Measurements from ENCODE around the gene CCND2. TPM values are rescaled to one million over a fixed set of nuclear protein-coding genes. Genes with fewer than 3 reads are reported as not detected.

The CCND2 gene
- total and polyA plus RNA-seq, 7 donors, result 7.8 to 178 (median 98.7) TPM

- no peak for TF ChIP-seq EP300 (IDR thresholded peaks at IDR 0.05)
- peaks cover 0 to 76% (median 74%) of the 10 kb centered on the region in 4 donors for H3K4me1 ChIP-seq
- H3K27ac ChIP-seq, result peak overlapping the region; percentile 23 to 99 (median 95)
- WGBS, 2 donors, result 12 to 24% methylated on average over 6 of the region's 6 CpGs
- H3K4me3 ChIP-seq, result peak overlapping the region in 1 of 4 donors; percentile 91
- H3K27me3 ChIP-seq, result no peaks in the 10 kb centered on the region
- intact Hi-C loops (cut with DNase I), result loop anchor here (1.0 to 10.0 kb wide), 5 partner anchors 170 to 1202 kb away; partner anchors contain the start of gene TSPAN9
- H3K9me3 ChIP-seq, result no peaks in the 10 kb centered on the region
- no peak for DNase-seq
- peaks cover 0 to 54% (median 10%) of the 10 kb centered on the region in 4 donors for H3K36me3 ChIP-seq
Observed at GRCh38 chr12:4277205-4277543, 3.6 kb downstream of the CCND2 start.

GRCh38 chr12:4277857-4278256 lies 4.3 kb downstream of the CCND2 start:
- 30 to 66% methylated on average over 3 of the region's 3 CpGs for WGBS, 2 donors
- DNase-seq, result no peak
- intact Hi-C loops (cut with DNase I), result loop anchor here (1.0 to 10.0 kb wide), 5 partner anchors 171 to 1203 kb away; partner anchors contain the start of gene TSPAN9
- Histone ChIP-seq H3K27ac (peak overlapping the region; percentile 23 to 99 (median 86)), H3K27me3 (no peaks in the 10 kb centered on the region), H3K4me3 (no peak overlapping the region), H3K9me3 (no peaks in the 10 kb centered on the region), H3K36me3 (peaks cover 0 to 61% (median 13%) of the 10 kb centered on the region in 4 donors), H3K4me1 (peaks cover 0 to 75% (median 73%) of the 10 kb centered on the region in 4 donors)
- TF ChIP-seq POLR2AphosphoS5 (IDR thresholded peaks at IDR 0.05) (no peak), POLR2A (IDR thresholded peaks at IDR 0.05) (no peak), EP300 (IDR thresholded peaks at IDR 0.05) (no peak), CTCF (IDR thresholded peaks at IDR 0.05) (no peak)

- intact Hi-C loops (cut with DNase I), result loop anchor here (10.0 kb wide), 1 partner anchor 1204 kb away; the partner anchor contains the start of gene TSPAN9
- WGBS, 2 donors, result 15 to 49% methylated on average over 15 of the region's 15 CpGs
- no peaks in the 10 kb centered on the region for H3K9me3 ChIP-seq
- TF ChIP-seq EP300 (IDR thresholded peaks at IDR 0.05) (no peak), POLR2AphosphoS5 (IDR thresholded peaks at IDR 0.05) (peak in 2 of 4 donors; percentile 7 to 25)
- H3K27me3 ChIP-seq, result no peaks in the 10 kb centered on the region
- peaks cover 0 to 76% (median 74%) of the 10 kb centered on the region in 4 donors for H3K4me1 ChIP-seq
- peaks cover 0 to 68% (median 20%) of the 10 kb centered on the region in 4 donors for H3K36me3 ChIP-seq
- DNase-seq, result peak; percentile 79
- peak overlapping the region in 3 of 4 donors; percentile 75 to 99 (median 96) for H3K27ac ChIP-seq
- H3K4me3 ChIP-seq, result no peak overlapping the region
Observed at GRCh38 chr12:4278329-4279197, 5.0 kb downstream of the CCND2 start.

GRCh38 chr12:4279198-4279690 lies 5.7 kb downstream of the CCND2 start:
- peak overlapping the region in 3 of 4 donors; percentile 75 to 99 (median 96) for H3K27ac ChIP-seq
- no peak overlapping the region for H3K4me3 ChIP-seq
- H3K4me1 ChIP-seq, result peaks cover 0 to 83% (median 81%) of the 10 kb centered on the region in 4 donors
- no peaks in the 10 kb centered on the region for H3K27me3 ChIP-seq
- H3K9me3 ChIP-seq, result no peaks in the 10 kb centered on the region
- peaks cover 0 to 75% (median 25%) of the 10 kb centered on the region in 4 donors for H3K36me3 ChIP-seq
- TF ChIP-seq CTCF (IDR thresholded peaks at IDR 0.05), result no peak
- 15 to 54% methylated on average over 10 of the region's 10 CpGs for WGBS, 2 donors
- no peak for DNase-seq
- intact Hi-C loops (cut with DNase I), result loop anchor here (10.0 kb wide), 1 partner anchor 1204 kb away; the partner anchor contains the start of gene TSPAN9

GRCh38 chr12:4280351-4281163 lies 7.0 kb downstream of the CCND2 start:
- peak; percentile 91 for DNase-seq
- H3K27ac ChIP-seq, result peak overlapping the region; percentile 74 to 99 (median 86)
- WGBS, 2 donors, result 21 to 54% methylated on average over 15 of the region's 15 CpGs
- peaks cover 0 to 92% (median 86%) of the 10 kb centered on the region in 4 donors for H3K4me1 ChIP-seq
- intact Hi-C loops (cut with DNase I), result loop anchor here (5.0 kb wide), 1 partner anchor 42 kb away; the partner anchor contains the start of gene TIGAR
- H3K36me3 ChIP-seq, result peaks cover 9 to 88% (median 31%) of the 10 kb centered on the region in 4 donors
- H3K27me3 ChIP-seq, result no peaks in the 10 kb centered on the region
- H3K9me3 ChIP-seq, result no peaks in the 10 kb centered on the region
- H3K4me3 ChIP-seq, result peak overlapping the region in 2 of 4 donors; percentile 15 to 22
- TF ChIP-seq EP300 (IDR thresholded peaks at IDR 0.05) (no peak), POLR2A (IDR thresholded peaks at IDR 0.05) (no peak), CTCF (IDR thresholded peaks at IDR 0.05) (no peak), POLR2AphosphoS5 (IDR thresholded peaks at IDR 0.05) (no peak)
